Astrocyte of the spinal cord (primary cell): ENCODE data around the gene PRMT1.
A peak's percentile ranks its signal among the peaks of the same experiment; 100 is the strongest.

Experiments
- DNase-seq: peaks from one replicate; pipeline ENCODE4 v3.0.0; 2011; ENCODE audit warnings: low read depth, low spot score
- H3K4me3 ChIP-seq: 2 replicates; pipeline ENCODE4 v1.5.1; 2011; ENCODE audit warnings: low read depth, mild to moderate bottlenecking, low read length, moderate library complexity
- in situ Hi-C: cut with HindIII; loops from 2 replicates; pipeline ENCODE4 v1.10.0; 2017; ENCODE audit warnings: low sequenced_read_pairs
- TF ChIP-seq, protein P1 (sequence below): IDR thresholded peaks from 2 replicates; pipeline ENCODE4 v1.5.1; 2012; ENCODE audit warnings: low read depth, mild to moderate bottlenecking, low read length, inconsistent platforms

PRMT1 gene

DNA sequence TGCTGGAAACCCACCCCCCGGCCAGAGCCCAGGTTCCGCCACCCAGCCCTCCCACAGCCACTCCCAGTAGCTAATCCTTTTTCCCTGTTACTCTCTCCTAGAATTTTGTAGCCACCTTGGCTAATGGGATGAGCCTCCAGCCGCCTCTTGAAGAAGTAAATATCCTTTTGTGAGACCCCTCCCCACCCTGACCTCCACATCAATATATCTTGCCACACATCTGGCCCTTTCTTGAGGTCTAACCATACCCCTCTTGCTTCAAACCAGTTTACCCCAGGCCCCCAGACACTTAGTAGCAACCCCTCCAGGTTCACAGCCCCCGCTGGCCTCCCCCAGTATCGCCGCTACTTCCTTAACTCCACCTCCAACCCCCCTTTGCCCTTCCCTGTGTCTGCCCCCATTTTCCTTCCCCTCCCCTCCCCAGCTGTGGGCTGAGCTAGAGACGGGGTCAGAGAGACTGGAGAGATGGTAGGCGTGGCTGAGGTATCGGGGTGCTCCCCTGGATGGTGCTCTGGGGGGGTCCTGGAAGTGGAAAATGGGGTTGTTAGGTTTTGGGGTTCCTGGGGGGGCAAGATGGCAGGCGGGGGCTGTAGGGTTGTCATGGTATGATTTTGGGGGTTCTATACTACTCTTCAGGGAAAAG is 2.8 kb downstream of the PRMT1 start:
- no peak for DNase-seq
- H3K4me3 ChIP-seq, result no peak overlapping the region
- in situ Hi-C loops, result no loop called here
- TF ChIP-seq, protein P1, sequence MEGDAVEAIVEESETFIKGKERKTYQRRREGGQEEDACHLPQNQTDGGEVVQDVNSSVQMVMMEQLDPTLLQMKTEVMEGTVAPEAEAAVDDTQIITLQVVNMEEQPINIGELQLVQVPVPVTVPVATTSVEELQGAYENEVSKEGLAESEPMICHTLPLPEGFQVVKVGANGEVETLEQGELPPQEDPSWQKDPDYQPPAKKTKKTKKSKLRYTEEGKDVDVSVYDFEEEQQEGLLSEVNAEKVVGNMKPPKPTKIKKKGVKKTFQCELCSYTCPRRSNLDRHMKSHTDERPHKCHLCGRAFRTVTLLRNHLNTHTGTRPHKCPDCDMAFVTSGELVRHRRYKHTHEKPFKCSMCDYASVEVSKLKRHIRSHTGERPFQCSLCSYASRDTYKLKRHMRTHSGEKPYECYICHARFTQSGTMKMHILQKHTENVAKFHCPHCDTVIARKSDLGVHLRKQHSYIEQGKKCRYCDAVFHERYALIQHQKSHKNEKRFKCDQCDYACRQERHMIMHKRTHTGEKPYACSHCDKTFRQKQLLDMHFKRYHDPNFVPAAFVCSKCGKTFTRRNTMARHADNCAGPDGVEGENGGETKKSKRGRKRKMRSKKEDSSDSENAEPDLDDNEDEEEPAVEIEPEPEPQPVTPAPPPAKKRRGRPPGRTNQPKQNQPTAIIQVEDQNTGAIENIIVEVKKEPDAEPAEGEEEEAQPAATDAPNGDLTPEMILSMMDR, result no peak

- in situ Hi-C loops, result no loop called here
- peak; percentile 88 for DNase-seq
- H3K4me3 ChIP-seq, result no peak overlapping the region
- TF ChIP-seq, protein P1, result peak; percentile 100
Observed at GRCh38 chr19:49680421-49681351, 3.6 kb downstream of the PRMT1 start.

- in situ Hi-C loops, result no loop called here
Observed at GRCh38 chr19:49681830-49682229, 4.8 kb downstream of the PRMT1 start.

DNA sequence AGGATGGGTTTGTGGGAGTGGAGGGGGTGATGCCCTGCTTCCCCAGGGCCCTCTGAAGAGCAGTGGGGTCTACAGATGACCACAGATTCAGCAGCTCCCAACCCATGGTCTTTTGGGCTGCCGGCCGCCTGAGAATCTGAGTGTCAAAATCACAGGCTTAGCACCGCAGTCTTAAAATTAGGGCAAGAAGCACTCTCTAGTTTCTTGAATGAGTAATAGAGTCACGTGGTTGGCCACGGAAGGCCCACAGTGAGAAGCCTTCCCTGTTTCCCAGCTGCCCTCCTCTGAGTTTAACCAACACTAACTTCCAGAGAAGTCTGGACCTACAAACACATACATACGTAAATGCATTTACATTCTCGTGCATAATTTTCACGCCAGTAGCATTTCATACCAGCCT is 5.2 kb downstream of the PRMT1 start:
- no peak for DNase-seq
- in situ Hi-C loops, result no loop called here
- TF ChIP-seq, protein P1, result no peak
- no peak overlapping the region for H3K4me3 ChIP-seq

More at GRCh38 chr19:49681830-49682229, 4.8 kb downstream of the PRMT1 start:
- H3K4me3 ChIP-seq, result no peak overlapping the region
- no peak for DNase-seq
- TF ChIP-seq, protein P1, result no peak

DNA sequence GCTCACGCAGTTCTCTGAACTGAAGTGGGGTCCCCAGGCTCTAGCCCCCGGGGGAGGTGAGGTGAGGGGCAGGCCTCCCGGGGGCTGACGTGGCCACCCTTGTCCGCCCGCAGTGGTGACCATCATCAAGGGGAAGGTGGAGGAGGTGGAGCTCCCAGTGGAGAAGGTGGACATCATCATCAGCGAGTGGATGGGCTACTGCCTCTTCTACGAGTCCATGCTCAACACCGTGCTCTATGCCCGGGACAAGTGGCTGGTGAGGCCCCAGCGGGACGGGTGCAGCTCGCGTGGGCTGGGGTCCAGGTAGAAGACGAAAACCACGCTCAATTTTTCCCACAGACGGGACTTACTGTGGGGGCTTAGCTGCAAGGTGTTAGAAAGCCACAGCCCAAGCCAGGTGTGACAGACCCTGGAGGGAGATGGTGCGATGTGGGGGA is 6.8 kb downstream of the PRMT1 start:
- no peak for DNase-seq
- in situ Hi-C loops, result no loop called here
- TF ChIP-seq, protein P1, result no peak
- H3K4me3 ChIP-seq, result no peak overlapping the region

DNA sequence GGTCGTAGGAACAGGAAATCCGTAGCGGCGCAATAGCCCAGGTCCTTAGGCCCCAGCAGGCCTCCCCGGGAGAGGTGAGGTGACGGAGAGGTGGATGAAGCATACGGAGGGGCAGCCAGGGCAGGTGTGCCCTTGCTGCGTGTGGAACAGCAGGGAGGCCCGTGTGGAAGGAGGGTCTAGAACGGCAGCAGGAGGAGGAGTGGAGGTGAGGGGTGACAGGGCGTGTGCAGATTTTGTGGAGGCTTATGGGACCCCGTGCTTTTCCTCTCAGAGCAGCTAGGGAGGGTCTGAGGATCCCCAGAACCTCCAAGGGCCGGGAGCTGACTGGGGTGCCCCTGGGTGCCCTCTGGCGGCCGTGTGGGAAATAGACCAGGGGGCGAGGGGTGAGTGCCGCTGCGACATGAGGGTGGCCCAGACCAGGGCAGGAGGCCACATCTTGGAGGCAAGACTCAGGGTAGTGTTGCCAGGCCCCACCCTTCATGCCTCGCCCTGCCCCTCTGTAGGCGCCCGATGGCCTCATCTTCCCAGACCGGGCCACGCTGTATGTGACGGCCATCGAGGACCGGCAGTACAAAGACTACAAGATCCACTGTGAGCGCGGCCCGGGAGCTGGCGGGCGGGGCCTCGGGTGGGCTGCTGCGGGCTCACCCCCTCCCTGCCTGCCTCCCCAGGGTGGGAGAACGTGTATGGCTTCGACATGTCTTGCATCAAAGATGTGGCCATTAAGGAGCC is 7.3 kb downstream of the PRMT1 start:
- TF ChIP-seq, protein P1, result peak; percentile 57
- no peak overlapping the region for H3K4me3 ChIP-seq
- no peak for DNase-seq
- in situ Hi-C loops, result no loop called here
